Thyroid gland (tissue), 4 donors: ENCODE measurements around the gene SGSH.

Source experiments
- POLR2A ChIP-seq, 2 donors: fragments of 450-650 bp; IDR thresholded peaks; one replicate each; pipeline ENCODE4 v1.6.1; 2017; ENCODE audit warnings: antibody characterized with exemption in 2 of 2, mild to moderate bottlenecking in 2 of 2, moderate library complexity in 1 of 2
- TF ChIP-seq, protein P1 (sequence below), 6 experiments: fragments of 200-600 bp in 3 of 6; fragments of 450-650 bp in 3 of 6; sonication (generic) in 3 of 6; IDR thresholded peaks; one replicate each; pipeline ENCODE4 v1.5.1; 2016 to 2019; ENCODE audit warnings: antibody characterized with exemption in 6 of 6, mild to moderate bottlenecking in 2 of 6, inconsistent platforms in 1 of 6, moderate library complexity in 1 of 6

GRCh38 chr17:80171681-80172080 lies 48.5 kb downstream of the SGSH start:
- TF ChIP-seq POLR2A (IDR thresholded peaks at IDR 0.05): no peak
- TF ChIP-seq, protein P1, sequence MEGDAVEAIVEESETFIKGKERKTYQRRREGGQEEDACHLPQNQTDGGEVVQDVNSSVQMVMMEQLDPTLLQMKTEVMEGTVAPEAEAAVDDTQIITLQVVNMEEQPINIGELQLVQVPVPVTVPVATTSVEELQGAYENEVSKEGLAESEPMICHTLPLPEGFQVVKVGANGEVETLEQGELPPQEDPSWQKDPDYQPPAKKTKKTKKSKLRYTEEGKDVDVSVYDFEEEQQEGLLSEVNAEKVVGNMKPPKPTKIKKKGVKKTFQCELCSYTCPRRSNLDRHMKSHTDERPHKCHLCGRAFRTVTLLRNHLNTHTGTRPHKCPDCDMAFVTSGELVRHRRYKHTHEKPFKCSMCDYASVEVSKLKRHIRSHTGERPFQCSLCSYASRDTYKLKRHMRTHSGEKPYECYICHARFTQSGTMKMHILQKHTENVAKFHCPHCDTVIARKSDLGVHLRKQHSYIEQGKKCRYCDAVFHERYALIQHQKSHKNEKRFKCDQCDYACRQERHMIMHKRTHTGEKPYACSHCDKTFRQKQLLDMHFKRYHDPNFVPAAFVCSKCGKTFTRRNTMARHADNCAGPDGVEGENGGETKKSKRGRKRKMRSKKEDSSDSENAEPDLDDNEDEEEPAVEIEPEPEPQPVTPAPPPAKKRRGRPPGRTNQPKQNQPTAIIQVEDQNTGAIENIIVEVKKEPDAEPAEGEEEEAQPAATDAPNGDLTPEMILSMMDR (IDR thresholded peaks at IDR 0.05): no peak
